RPMI8226 (cell line): Measurements from ENCODE around the gene LCMT2.
A peak's percentile ranks its signal among the peaks of the same experiment; 100 is the strongest.

Source experiments
- DNase-seq: peaks from one replicate; pipeline ENCODE4 v3.0.0-alpha.2; 2015

Gene LCMT2

GRCh38 chr15:43275740-43276562 lies 54.4 kb downstream of the LCMT2 start:
- no peak for DNase-seq

DNA sequence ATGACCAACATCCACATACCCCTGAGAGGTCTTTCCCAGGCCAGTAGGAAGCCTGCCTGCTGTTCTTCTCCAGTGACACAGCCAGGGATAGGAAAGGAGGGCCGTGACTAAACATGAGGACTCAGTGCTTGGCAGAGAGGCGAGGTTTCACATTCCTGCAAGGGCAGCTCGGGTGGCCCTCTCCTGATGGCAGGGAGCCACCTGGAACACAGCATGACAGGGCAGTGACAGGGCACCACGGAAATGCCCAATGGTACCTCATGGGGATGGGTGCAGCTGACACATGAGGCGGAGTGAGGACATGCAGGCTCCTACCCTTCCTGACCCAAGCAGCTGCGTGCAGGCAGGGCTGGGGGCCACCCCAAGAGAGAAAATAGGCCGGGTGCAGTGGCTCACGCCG lies 56.2 kb downstream of the LCMT2 start:
- DNase-seq, result peak; percentile 49
